HG03571 (cell line): ENCODE results near the gene IFITM5.
"Not testable (repeated sequence)": the region's sequence is repeated elsewhere in the genome, so short reads cannot be mapped to it uniquely, and the experiment has no call there.

Source experiments
- ATAC-seq: cut with Tn5 transposase; IDR thresholded peaks from one replicate; pipeline ENCODE4 v1.9.1; 2021; ENCODE audit not compliant: unreplicated experiment

Gene IFITM5

GRCh38 chr11:313304-313786 is 14.0 kb upstream of the IFITM5 start:
- ATAC-seq = peak; percentile 3

GRCh38 chr11:312092-312816 is 12.9 kb upstream of the IFITM5 start:
- no peak for ATAC-seq

GRCh38 chr11:311013-311748 is 11.9 kb upstream of the IFITM5 start:
- ATAC-seq = not testable (repeated sequence)

GRCh38 chr11:309979-310572 is 10.8 kb upstream of the IFITM5 start:
- ATAC-seq = not testable (repeated sequence)

- ATAC-seq = not testable (repeated sequence)
Measured at GRCh38 chr11:308740-309665, 9.7 kb upstream of the IFITM5 start.

- ATAC-seq = not testable (repeated sequence)
Measured at GRCh38 chr11:307766-308708, 8.7 kb upstream of the IFITM5 start, which contains the start of gene IFITM2. Gene IFITM2, plus strand, starts transcription at chr11:307816. Its CDS starts 377 bp downstream, at chr11:308193.

- ATAC-seq = no peak
Measured at GRCh38 chr11:306645-307371, 7.5 kb upstream of the IFITM5 start.

GRCh38 chr11:305844-306211 is 6.5 kb upstream of the IFITM5 start:
- no peak for ATAC-seq

- no peak for ATAC-seq
Measured at GRCh38 chr11:304915-305843, 5.9 kb upstream of the IFITM5 start.

- no peak for ATAC-seq
Measured at GRCh38 chr11:304061-304506, 4.8 kb upstream of the IFITM5 start.

- no peak for ATAC-seq
Measured at GRCh38 chr11:303363-303762, 4.0 kb upstream of the IFITM5 start.

- no peak for ATAC-seq
Measured at GRCh38 chr11:299951-300735, 817 bp upstream of the IFITM5 start.

- ATAC-seq = no peak
Measured at GRCh38 chr11:298406-299065, 790 bp downstream of the IFITM5 start.

- no peak for ATAC-seq
Measured at GRCh38 chr11:297586-298405, 1.5 kb downstream of the IFITM5 start.

- no peak for ATAC-seq
Measured at GRCh38 chr11:297051-297585, 2.2 kb downstream of the IFITM5 start.
